GM19395 (cell line): ENCODE data around the gene TC2N.
A peak's percentile ranks its signal among the peaks of the same experiment; 100 is the strongest.
"Not testable (repeated sequence)": the region's sequence is repeated elsewhere in the genome, so short reads cannot be mapped to it uniquely, and the experiment has no call there.

ENCODE experiments used
- ATAC-seq: cut with Tn5 transposase; IDR thresholded peaks from one replicate; pipeline ENCODE4 v1.9.1; 2021; ENCODE audit warnings: mild to moderate bottlenecking, moderate library complexity; ENCODE audit not compliant: unreplicated experiment

TC2N gene

GRCh38 chr14:91835197-91835919, 32.0 kb downstream of the TC2N start:
- peak; percentile 13 for ATAC-seq

- no peak for ATAC-seq
Observed at GRCh38 chr14:91834571-91834970, 32.8 kb downstream of the TC2N start.

GRCh38 chr14:91831337-91831736, 36.0 kb downstream of the TC2N start:
- no peak for ATAC-seq

- peak; percentile 83 for ATAC-seq
Observed at GRCh38 chr14:91830777-91831176, 36.6 kb downstream of the TC2N start.

DNA sequence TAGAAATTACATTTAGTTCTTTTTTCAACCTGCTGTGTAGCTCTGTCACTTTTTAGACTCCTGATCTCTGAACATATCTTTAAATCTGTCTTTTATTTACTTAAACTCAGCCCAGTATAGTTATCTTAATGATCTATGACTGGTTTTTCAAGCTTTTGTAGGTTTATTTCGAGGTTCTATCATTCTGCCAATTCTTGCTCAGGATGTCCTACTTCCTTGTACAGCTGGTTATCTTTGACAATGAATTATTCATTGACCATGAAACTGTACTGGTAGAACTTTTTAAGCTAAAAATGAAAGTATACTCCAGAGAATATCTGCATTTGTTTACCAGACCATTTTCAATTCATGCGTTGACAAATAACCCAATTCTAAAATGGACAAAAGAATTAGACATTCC, 37.8 kb downstream of the TC2N start:
- no peak for ATAC-seq

DNA sequence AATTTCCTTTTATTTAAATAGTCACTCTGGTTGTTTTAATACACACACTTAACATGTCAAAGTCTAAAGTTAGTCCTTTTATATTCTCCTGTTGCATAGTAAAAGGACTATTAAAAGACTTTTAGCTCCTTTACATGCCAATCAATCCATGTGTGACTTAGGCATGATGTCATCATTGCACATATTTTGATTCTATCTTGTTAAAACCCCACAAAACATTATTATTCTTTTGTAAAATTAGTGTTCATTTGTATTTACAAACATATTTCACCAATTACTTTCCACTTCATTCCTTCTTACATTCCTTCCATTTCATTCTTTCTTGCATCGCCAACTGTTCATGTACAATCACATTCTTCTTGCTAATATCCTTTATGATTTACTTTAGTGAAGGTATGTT, 39.6 kb downstream of the TC2N start:
- no peak for ATAC-seq

DNA sequence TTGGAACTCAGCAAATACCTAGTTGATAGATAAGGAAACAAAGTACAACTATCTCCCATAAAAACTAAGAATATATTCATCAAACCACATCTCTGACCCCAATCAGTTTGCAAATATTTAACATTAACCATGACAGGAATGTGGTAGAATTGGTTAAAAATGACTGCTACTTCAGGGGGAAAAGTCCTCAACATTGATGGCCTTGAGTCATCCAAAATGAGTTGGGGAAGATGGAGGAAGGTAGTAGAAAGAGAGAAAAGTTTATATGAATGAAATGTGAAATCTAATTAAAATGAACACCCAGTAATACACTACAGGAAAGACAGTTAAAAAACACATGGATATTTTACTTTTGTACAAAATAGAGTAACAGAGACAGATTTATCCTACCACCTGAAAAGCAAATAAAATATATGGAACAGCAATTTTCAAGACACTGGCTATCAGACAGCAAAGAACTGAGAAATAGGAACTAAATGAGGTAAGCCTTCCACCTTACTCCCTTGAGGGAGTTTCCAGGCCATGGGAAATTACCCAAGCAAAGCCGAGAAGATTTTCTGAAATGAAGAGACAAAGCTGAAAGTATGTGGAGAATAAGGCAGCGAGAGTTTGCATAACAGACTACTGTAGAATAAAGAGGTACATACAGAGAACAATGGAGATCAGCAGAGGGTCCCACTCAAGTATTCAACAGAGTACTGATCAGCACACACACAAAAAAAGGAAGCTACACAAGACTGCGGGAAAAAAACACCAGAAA, 49.6 kb downstream of the TC2N start:
- ATAC-seq, result peak; percentile 65

- ATAC-seq, result no peak
Observed at GRCh38 chr14:91814317-91814716, 53.0 kb downstream of the TC2N start.

DNA sequence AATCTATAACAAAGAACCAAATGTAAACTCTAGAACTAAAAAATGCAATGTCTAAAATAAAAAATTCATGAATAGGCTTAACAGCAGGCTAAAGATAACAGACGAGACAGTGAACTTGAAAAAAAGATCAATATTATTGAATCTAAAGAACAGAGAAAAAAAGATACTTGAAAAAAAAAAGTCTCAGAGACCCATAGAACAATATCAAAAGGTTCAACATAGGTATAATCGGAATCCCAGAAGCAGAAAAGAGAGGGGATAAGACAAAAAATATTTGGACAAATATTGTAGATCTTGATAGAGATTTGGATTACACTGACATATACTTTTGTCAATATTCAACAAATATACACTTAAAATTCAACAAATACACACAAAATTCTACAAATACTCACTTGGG, 56.6 kb downstream of the TC2N start:
- ATAC-seq, result no peak

GRCh38 chr14:91806716-91807115, 60.6 kb downstream of the TC2N start:
- ATAC-seq, result no peak

DNA sequence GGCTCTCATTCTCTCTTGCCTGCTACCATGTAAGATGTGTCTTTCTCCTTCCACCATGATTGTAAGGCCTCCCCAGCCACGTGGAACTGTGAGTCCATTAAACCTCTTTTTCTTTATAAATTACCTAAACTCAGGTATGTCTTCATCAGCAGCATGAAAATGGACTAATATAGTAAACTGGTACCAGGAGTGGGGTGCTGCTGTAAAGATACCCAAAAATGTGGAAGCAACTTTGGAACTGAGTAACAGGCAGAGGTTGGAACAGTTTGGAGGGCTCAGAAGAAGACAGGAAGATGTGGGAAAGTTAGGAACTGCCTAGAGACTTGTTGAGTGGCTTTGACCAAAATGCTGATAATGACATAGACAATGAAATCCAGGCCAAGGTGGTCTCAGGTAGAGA, 61.2 kb downstream of the TC2N start:
- not testable (repeated sequence) for ATAC-seq

GRCh38 chr14:91805659-91806058, 61.7 kb downstream of the TC2N start:
- no peak for ATAC-seq

DNA sequence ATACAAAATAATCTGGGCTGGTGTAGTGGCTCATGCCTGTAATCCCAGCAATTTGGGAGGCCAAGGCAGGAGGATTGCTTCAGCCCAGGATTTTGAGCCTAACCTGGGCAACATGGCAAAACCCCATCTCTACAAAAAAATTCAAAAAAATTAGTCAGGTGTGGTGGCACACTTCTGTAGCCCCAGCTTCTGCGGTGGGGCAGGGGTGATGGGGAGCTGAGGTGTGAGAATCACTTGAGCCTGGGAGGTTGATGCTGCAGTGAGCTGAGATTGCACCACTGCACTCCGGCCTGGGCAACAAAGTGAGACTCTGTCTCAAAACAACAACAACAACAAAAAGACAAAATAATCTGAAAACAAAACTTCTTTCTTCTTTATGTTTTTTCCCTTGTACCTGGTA, 66.0 kb downstream of the TC2N start:
- ATAC-seq, result no peak

GRCh38 chr14:91796617-91797347, 70.6 kb downstream of the TC2N start:
- no peak for ATAC-seq

GRCh38 chr14:91793704-91794103, 73.6 kb downstream of the TC2N start:
- ATAC-seq, result no peak

DNA sequence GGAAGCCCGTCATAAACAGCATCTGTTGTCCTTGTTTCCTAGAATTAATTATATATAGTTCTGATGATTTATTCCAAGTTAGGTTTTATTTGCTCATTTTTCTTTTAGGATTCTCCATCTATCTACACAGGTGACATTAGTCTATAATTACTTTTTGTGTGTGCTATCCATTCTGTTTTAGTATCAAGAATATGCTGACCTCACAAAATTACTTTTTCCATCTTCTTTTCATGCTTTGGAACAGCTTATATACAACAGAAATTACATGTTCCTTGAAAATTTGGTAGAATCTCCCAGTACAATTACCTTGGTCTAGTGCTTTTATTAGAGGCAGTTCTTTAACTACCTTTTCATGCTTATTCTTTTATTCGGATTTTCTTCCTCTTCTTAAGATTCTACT, 81.1 kb downstream of the TC2N start:
- no peak for ATAC-seq

- no peak for ATAC-seq
Observed at GRCh38 chr14:91780452-91780851, 86.9 kb downstream of the TC2N start.

DNA sequence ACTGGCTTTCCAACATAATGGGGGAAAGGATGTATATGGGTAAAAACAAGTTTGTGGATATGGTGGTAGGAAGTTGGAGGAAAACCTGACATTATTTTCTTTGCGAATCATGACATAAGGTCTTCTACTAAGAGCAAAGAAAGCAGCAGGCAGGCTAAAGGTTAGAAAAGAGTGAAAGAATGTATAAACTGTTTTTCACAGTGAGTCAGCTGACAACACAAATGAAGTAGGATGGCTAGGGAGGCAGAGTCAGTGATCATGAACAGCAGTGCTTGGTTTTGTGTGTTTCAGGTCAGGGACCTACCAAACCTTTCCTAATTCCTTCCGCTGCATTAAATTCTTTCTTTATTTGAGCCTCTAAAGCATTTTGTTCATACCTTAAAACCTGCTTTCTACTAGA, 89.1 kb downstream of the TC2N start:
- no peak for ATAC-seq

GRCh38 chr14:91774140-91775096, 92.9 kb downstream of the TC2N start:
- no peak for ATAC-seq

- ATAC-seq, result no peak
Observed at GRCh38 chr14:91770185-91770584, 97.2 kb downstream of the TC2N start.
